Effector CD8-positive, alpha-beta T cell (primary cell): ENCODE measurements around the gene PWWP2A.
"Not testable (repeated sequence)": the region's sequence is repeated elsewhere in the genome, so short reads cannot be mapped to it uniquely, and the experiment has no call there.

Experiments
- DNase-seq: peaks from one replicate; lab custom pipeline; 2025; lab: John Stamatoyannopoulos, UW

PWWP2A gene

DNA sequence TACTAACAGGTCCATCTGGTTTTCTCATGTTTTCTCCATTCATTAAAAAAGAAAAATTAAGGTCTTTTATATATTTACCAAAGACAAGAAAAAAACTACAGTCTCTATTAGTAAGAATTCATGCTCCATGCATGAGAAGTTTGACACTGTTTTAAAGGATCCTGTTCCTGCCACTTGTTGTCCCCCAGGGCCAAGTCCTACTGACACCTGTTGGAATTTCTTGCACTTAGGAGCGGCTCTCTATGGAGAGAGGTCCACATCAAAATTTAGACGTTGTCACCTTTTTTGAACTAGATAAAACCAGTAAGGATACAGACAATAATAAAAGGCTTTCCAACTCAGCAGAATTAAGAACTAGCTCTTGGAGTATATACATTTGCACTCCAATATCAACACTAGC lies 42.3 kb downstream of the PWWP2A start:
- no peak for DNase-seq

DNA sequence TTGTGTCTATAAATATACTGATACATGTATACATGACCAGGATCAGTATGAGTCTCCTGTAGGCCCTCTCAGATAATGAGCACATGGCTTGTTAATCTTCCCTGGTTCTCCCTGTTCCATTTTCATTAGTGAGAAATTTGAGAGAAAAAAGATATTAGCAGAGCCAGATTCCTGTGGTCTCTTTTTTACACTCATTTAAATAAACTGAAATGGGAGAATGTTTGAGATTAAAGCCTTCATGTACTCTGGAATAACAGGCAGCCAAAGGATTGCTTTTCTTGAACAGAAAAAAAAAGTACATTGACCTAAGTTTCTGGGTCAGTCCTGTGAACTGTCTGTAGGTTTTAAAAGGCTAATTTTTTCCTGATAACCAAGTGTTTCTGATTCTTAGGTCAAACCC lies 44.2 kb downstream of the PWWP2A start:
- no peak for DNase-seq

GRCh38 chr5:160071916-160072315 lies 47.3 kb downstream of the PWWP2A start:
- DNase-seq = no peak

- no peak for DNase-seq
These were observed 47.7 kb downstream of the PWWP2A start for GRCh38 chr5:160071516-160071915.

DNA sequence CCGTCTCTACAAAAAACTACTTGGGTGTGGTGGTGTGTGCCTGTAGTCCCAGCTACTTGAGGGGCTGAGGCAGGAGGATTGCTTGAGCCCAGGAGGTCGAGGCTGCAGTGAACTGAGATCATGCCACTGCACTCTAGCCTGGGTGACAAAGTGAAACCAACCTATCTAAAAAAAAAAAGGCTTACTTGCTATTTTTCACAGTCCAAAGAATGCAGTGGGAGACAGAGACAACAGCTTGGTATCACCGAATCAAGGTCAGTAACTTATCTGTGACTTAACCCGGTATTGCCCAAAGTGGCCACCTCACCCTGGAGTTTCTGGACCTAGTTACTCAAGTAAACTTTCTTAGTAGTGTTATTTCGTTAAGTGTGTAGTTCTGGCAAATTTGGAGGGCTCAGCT lies 50.1 kb downstream of the PWWP2A start:
- DNase-seq = not testable (repeated sequence)

GRCh38 chr5:160064995-160065614 lies 54.1 kb downstream of the PWWP2A start:
- no peak for DNase-seq

GRCh38 chr5:160064417-160064810 lies 54.8 kb downstream of the PWWP2A start:
- no peak for DNase-seq

DNA sequence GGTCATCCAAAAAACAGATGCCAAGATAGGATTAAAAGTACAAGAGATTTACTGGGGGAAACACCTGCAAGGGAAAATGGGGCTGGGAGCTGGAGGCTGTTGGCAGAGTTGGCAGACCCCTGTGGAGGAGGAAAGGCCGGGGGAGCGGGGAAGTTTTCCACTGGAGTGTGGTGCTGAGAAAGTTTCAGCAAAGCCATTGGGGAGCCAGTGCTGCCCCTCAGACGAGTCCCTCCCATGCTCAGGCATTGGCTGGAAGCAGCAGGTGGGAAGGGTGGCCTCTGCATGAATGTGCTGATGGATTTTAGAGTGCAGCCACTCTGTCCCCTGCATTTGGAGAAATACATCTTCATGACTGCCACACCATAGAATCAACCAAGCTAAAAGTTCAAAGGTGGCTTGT lies 57.5 kb downstream of the PWWP2A start:
- no peak for DNase-seq

- DNase-seq = no peak
These were observed 59.2 kb downstream of the PWWP2A start for GRCh38 chr5:160060001-160060400.

DNA sequence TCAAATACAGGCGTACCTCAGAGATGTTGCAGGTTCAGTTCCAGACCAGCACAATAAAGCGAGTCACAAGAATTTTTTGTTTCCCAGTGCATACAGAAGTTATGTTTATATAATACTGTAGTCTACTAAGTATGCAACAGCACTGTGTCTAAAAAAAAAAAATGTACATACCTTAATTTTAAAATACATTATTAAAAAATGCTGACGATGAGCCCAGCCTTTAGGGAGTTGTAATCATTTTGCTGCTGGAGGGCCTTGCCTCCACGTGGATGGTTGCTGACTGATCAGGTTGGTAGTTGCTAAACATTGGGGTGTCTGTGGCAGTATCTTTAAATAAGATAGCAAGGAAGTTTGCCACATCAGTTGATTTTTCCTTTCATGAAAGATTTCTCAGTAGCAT lies 62.0 kb downstream of the PWWP2A start:
- DNase-seq = no peak

GRCh38 chr5:160054831-160055230 lies 64.4 kb downstream of the PWWP2A start:
- no peak for DNase-seq

DNA sequence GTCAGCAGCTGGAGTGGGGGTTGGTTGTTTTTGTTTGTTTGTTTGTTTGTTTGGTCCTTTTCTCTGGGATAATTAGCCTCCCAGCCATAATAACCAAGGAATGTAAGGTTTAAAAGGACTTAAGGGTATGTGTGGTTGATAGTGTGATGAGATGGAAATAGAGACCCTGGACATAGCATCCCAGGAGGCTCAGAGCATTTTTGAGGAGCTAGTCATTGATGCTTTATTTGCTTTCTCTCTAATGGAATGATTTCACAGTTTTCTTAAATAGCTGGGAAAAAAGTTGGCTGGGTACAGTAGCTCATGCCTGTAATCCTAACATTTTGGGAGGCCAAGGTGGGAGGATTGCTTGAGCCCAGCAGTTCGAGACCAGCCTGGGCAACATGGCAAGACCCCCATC lies 65.2 kb downstream of the PWWP2A start:
- no peak for DNase-seq

DNA sequence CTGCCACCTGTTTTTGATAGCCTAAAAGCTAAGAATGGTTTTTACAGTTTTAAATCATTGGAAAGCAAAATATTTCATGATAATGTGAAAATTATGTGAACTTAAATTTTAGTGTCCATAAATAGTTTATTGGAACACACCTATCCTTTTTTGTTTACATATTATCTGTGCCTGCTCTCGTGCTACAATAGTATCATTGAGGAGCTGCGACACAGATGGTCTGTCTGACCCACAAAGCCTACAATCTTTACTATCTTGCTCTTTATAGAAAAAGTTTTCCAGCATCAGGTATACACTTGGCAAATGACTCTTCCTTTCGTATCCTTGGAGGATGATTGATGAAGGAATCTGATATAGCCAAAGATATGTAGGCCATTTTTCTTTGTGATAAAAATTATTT lies 70.2 kb downstream of the PWWP2A start:
- DNase-seq = no peak

DNA sequence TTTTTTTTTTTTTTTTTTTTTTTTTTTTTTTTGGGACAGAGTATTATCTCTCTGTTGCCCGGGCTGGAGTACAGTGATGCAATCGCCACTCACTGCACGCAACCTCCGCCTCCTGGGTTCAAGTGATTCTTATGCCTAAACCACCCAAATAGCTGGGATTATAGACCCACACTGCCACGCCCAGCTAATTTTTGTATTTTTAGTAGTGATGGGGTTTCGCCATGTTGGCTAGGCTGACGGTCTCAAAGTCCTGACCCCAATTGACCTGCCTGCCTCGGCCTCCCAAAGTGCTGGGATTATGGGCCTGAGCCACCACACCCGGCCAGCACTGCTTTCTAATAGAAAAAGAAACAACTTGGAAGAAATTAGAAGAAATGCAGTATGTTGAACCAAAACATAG lies 71.1 kb downstream of the PWWP2A start:
- no peak for DNase-seq

GRCh38 chr5:160047423-160047822 lies 71.8 kb downstream of the PWWP2A start:
- no peak for DNase-seq

DNA sequence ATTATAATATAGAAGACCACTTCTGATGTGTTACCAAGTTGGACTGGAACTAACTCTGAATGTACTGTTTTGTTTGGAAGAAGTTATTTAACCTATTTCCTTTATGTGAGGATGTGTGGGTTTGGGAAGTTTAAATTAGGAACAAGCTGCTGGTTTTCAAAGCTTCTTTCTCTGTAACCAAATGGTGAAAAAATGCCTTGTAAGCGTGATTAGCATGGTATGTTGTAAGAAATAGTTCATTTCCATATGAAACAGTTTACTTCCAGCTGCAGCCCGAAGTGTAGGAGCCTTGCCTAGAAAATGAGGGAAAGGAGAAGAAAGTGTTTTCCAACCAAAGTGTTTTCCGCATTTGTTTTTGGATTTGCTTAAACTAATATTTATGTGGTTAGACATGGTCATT lies 74.3 kb downstream of the PWWP2A start:
- no peak for DNase-seq

- no peak for DNase-seq
These were observed 74.9 kb downstream of the PWWP2A start for GRCh38 chr5:160044391-160044804.

DNA sequence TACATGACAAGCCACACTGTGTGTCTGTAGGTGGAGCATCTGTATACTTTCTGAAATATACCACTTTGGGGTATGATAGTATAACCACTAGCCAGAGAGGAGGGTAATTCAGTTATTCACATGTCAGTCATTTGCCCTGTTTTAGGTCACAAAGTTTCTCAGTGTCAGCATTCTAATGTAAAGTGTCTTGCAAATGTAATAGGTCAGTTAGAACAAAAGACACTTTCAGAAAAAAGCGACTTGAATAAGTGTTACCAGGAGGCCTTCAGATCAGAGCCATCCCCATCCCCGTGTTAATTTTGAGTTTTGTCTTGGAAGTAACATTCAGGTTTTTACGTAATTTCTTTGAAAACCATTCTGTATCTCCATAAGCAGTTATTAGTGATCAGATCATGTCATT lies 76.6 kb downstream of the PWWP2A start:
- no peak for DNase-seq
